Activated T-cell treated with anti-CD3 and anti-CD28 coated beads, Interleukin-2, amount 50 U/mL, for 72 hours (primary cell): ENCODE data around the gene TMED3. TPM values are rescaled to one million over a fixed set of nuclear protein-coding genes. Genes with fewer than 3 reads are reported as not detected.

Experiments used
- ATAC-seq, 2 donors: fragments of 150-1000 bp; cut with Tn5 transposase; replicated peaks in 1 of 2; 2 replicates each; pipeline ENCODE4 v1.10.0; 2021; ENCODE audit warnings: moderate library complexity in 2 of 2, mild to moderate bottlenecking in 1 of 2
- DNase-seq, 2 donors: peaks; one replicate each; pipeline ENCODE4 v3.0.0; 2021 to 2022; ENCODE audit warnings: mixed read lengths in 1 of 2
- H3K27ac Mint-ChIP-seq: one replicate; pipeline ENCODE4 v1.8.0; 2022; ENCODE audit warnings: mild to moderate bottlenecking, moderate library complexity, mixed read lengths
- H3K27me3 Mint-ChIP-seq: one replicate; pipeline ENCODE4 v1.8.0; 2022; ENCODE audit warnings: low read depth, mixed read lengths
- H3K36me3 Mint-ChIP-seq, 2 donors: one replicate each; pipeline ENCODE4 v1.8.0; 2022; ENCODE audit warnings: mixed read lengths in 2 of 2, mild to moderate bottlenecking in 1 of 2; ENCODE audit not compliant: insufficient read depth in 2 of 2
- H3K4me1 Mint-ChIP-seq: one replicate; pipeline ENCODE4 v1.8.0; 2022; ENCODE audit warnings: low read depth, mixed read lengths
- H3K4me3 Mint-ChIP-seq, 2 donors: one replicate each; pipeline ENCODE4 v1.8.0; 2022; ENCODE audit warnings: mild to moderate bottlenecking in 2 of 2, mixed read lengths in 2 of 2, moderate library complexity in 2 of 2
- H3K9me3 Mint-ChIP-seq, 2 donors: one replicate each; pipeline ENCODE4 v1.8.0; 2022; ENCODE audit warnings: mixed read lengths in 2 of 2
- total RNA-seq, 2 donors: library from RNA; stranded (reverse); gene quantifications; one replicate each; pipeline ENCODE4 v1.2.3, GENCODE V29; 2022

Gene TMED3
- total RNA-seq, 2 donors from 2014 or later: 42.2 to 44.8 TPM

GRCh38 chr15:79371591-79371990, 60.7 kb downstream of the TMED3 start:
- no peak for ATAC-seq
- Mint-ChIP-seq H3K9me3 (no peaks in the 10 kb centered on the region), H3K4me3 (no peak overlapping the region), H3K36me3 (no peaks in the 10 kb centered on the region), H3K27me3 (no peaks in the 10 kb centered on the region), H3K4me1 (no peaks in the 10 kb centered on the region), H3K27ac (no peak overlapping the region)
- DNase-seq: no peak

- Mint-ChIP-seq H3K36me3 (no peaks in the 10 kb centered on the region), H3K9me3 (no peaks in the 10 kb centered on the region), H3K27me3 (no peaks in the 10 kb centered on the region), H3K4me1 (no peaks in the 10 kb centered on the region), H3K4me3 (no peak overlapping the region), H3K27ac (no peak overlapping the region)
- no peak for DNase-seq
- ATAC-seq: no peak
These were observed 61.5 kb downstream of the TMED3 start for GRCh38 chr15:79372428-79372827.

Other genes with a start within 250 kb of the TMED3 start
- gene RASGRF1, start 220.3 kb upstream of the TMED3 start, total RNA-seq: not detected
- not detected for gene ANKRD34C, start 28.4 kb upstream of the TMED3 start, total RNA-seq
- gene MINAR1, start 121.2 kb downstream of the TMED3 start, total RNA-seq: under 1 TPM; 0.37 to 0.62 TPM